DMS153 (cell line): Measurements from ENCODE around the gene SLC6A16.
A peak's percentile ranks its signal among the peaks of the same experiment; 100 is the strongest.
"Not testable (repeated sequence)": the region's sequence is repeated elsewhere in the genome, so short reads cannot be mapped to it uniquely, and the experiment has no call there.

ENCODE experiments used
- DNase-seq: peaks from one replicate; lab custom pipeline; 2025; lab: John Stamatoyannopoulos, UW

Gene SLC6A16

DNA sequence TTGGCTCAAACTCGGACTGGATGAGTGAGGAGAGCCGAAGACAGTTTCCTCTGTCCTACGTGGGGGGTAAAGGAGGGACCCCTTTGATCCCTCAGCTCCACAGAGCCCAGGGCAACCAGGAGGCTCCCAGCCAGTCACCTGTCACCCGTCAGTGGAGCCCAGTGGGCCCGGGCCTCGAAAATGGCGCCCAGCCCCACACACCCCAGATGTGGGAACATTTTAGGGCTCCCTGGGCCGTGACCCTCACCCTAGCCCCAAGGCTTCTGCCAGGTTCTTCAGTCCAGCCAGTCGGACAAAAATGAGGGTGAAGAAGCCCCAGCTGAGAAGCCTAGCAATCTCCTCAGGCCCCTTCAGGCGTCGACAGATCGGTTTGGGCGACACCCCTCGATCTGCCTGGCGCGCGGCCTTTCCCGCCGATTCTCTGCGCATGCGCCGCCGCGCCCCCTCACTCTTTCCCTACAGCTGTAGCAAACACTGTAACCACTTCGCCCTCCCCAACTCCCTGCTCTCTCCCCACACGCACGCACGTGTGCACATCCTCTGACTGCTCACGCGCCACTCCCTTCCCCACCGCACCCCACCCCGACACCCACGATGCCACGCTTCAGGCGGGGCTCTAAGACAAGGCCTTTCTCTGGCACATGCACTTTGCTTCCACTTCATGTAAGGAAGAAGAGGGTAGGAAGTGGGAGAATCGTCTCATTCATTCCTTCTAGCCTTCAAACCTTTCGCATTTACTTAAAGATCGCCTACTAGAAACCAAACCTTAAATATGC is at the start of gene SLC6A16:
SLC6A16 (minus strand) TSS at position 391 of the 776 bp plus-strand sequence. CDS start 13,844 bp downstream, outside the sequence.
- DNase-seq, result no peak

DNA sequence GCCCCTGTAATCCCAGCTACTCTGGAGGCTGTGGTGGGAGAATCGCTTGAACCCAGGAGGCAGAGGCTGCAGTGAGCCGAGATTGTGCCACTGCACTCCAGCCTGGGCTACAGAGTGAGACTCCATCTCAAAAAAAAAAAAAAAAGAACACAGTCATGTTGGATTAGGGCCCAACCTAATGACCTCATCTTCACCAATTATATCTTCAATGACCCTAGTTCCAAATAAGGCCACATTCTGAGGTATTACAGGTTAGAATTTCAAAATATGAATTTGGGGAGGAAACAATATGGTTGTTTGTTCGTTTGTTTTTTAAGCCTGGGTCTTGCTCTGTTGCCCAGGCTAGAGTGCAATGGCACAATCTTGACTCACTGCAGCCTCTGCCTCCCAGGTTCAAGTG is 48.2 kb upstream of the SLC6A16 start:
- DNase-seq, result not testable (repeated sequence)

DNA sequence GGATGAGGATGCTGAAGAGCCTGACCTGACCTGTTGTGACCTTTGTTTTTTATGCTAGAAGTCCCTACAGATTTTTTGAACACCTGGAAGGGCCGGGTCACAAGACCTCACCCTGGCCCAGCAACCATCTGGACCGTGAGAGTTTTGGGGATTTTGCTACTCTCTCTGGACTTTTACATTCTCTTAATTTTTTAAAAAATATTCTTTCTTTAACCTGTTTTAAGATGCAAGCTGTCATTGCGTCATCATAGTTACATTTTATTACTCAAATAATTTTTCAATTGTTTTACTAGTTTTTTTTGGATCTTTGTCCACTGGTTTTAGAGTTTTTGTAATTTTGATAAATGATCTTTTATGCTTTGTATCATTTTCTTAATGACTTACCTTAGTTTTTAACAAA is 46.2 kb upstream of the SLC6A16 start:
- DNase-seq, result no peak

DNA sequence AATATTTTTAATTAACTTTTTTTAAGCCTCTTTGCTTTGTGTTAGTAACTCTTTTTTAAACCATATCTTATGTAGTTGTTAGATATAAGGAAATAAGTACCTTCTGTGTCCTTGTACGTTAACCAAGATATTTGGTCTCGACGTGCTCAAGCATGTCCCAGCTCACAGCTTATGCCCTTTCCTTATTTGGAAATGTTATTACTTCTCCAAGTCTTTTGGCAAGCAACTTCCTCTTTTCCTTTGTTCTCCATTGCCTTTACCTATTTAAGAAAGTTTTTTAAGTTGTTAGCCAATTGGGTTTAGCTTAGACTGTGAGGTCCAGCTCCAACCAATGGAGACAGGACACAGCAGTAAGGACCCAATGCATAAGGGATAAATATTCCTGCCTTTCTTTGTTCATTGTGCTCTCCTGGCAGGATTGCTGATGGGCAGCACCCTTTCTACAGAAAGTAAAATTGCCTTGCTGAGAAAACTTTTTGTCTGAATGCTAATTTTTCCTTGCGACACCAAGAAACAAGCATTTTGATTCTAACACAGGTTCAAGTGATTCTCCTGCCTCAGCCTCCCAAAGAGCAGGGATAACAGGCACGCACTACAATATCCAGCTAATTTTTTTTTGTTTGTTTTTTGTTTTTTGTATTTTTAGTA is 43.8 kb upstream of the SLC6A16 start:
- DNase-seq, result no peak

DNA sequence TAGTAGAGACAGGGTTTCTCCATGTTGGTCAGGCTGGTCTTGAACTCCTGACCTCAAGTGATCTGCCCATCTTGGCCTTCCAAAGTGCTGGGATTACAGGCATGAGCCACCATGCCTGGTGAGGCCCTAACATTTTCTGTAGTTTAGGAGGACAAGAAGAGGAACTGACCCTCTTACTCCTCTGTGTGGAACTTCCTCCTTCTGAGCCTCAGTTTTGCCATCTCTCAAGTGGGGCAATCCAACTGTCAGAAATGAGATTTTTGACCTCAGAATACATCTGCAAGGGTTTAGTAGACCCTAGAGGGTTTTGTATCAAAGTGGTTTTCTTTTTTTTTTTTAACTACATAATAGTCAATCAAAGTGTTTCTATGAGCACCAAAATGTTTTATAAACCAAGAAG is 41.1 kb upstream of the SLC6A16 start:
- no peak for DNase-seq

DNA sequence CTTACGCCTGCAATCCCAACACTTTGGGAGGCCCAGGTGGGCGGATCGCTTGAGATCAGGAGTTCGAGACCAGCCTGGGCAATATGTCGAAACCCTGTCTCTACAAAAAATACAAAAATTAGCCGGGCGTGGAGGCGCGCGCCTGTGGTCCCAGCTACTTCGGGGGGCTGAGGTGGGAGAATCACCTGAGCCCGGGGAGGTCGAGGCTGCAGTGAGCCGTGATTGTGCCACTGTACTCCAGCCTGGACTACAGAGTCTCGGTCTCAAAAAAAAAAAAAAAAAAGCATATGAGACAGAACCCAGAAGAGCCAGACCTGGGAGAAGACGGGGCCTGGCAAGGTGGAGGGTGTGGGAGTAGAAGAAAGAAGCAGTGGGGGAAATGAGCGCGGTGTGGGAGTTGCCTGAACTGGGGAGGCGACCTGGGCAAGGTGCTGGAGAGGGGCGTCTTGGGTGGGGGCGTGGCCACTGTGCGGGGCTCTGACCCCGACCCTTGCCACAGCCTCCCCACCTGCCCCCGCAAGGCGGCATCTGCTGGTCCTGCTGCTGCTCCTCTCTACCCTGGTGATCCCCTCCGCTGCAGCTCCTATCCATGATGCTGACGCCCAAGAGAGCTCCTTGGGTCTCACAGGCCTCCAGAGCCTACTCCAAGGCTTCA is 39.2 kb upstream of the SLC6A16 start:
- DNase-seq, result no peak

DNA sequence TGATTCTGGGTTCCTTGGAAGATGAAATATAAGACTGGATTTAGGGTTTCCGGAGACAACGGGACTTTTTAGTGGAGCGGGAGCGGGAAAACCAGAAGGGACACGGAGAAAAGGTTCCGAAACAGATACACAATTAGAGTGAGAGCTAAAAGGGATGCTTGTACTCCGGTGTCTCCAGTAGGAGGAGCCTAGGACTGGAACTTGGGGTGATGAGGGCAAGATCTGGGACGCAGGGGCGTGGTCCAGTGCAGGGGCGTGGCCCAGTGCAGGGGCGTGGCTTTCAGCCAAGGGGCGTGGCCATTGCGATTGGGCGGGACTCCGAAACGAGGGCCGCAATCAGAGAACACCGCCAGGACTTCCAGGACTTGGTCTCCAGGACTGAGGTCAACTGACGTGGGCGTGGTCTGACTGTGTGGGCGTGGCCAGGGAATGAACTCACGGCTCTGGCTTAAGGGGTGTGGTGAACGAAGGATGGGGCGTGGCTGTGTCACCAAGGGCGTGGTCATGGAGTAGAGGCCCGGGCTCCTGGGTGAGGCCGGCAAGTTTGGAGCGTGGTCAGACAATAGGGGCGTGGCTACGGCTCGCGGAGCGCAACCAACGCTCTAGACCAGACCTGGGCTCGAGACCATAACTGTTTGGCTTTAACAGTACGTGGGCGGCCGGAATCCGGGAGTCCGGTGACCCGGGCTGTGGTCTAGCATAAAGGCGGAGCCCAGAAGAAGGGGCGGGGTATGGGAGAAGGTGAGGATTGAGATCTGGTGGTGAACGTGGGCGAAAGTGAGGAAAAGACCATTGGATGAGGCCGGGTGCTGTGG is 38.5 kb upstream of the SLC6A16 start, which contains the start of gene DKKL1:
DKKL1 (plus strand) TSS at position 610 of the 815 bp plus-strand sequence; CDS start at position 732, 122 bp downstream.
- DNase-seq, result peak; percentile 48

DNA sequence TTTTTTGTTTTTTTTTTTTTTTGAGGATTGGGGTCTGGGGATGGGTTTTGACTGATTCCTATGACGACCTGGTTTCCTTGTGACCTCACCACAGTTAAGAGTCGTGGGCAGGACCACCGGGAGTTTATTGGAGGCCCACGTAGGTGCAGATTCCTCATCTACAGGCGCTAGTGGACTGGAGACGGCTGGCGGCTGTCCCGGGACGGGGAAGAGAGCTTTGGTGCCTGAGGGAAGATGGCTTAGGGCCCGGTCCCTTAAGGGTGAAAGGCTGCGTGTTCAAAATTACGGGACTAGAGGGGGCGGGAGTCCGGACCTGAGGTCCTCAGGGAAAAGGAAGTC is 37.9 kb upstream of the SLC6A16 start:
- no peak for DNase-seq

DNA sequence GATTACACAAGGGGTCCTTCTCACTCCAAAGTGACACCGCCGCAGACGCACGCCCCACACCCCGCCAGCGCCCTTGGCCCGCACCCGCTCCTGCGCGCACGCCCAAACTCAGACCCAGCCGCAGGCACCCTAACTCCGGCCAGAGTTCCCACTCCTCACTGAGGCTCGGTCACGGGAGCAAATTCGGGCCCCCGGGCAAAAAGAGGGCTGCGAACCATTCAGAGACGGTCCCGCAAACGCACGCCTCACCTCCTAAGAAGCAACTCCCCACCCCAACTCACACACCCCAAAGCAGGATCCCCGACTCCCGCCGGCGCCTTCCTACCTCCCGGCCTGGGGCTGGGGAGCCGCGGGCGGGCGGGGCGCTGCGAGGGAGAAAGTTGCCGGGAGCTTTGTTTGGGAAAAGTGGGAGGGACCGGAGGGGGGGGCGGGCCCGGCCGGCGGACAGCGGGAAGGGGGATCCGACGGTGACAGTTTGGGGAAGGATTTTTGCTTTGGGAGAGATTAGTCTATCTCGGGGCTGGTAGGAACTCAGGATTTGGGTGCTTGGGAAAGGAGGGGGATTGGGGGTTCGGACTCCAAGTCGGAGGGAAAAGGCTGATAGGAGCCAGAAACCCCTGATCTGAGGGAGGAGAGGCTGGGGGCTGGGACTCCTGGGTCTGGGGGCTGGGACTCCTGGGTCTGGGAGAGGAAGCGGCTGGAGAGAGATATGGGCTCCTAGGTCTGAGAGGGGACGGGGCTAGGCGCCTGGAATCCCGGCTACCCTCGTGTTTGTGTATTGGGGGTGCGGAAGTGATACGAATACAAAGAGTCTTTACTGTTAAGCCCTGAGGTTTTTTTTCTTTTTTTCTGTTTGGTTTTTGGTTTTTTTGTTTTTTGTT is 37.3 kb upstream of the SLC6A16 start, which contains the start of gene TEAD2:
TEAD2 (minus strand) TSS at position 369 of the 881 bp plus-strand sequence. CDS start 2,341 bp downstream, outside the sequence.
- DNase-seq, result no peak

DNA sequence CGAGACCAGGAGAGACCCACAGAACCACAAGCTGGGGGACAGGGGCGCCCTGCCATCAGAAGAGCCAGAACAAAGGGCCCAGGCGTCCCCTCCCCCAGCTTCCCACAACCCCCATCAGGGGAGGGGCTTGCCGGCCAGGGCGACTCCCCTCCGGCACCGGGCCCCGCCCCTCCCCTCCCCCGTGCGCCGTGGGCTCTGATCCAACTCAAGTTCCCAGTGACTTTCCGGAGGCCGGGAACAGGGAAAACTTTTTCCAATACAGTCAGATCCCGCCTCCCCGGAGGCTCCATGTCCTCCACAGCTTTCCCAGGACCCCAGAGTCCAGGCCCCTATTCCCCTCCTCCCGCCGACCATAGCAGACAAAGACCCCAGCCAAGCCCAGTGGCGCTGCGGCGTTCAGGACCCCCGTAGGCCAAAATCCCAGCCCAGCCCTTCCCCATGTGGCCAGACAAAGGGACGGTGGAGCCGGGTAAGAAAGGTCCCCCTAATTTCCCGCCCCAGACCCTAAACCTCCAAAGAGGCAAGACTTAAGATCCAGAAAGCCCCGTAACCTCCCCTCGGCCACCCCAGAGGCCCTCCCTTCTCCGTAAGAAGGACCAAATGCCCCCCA is 36.6 kb upstream of the SLC6A16 start:
- DNase-seq, result no peak

DNA sequence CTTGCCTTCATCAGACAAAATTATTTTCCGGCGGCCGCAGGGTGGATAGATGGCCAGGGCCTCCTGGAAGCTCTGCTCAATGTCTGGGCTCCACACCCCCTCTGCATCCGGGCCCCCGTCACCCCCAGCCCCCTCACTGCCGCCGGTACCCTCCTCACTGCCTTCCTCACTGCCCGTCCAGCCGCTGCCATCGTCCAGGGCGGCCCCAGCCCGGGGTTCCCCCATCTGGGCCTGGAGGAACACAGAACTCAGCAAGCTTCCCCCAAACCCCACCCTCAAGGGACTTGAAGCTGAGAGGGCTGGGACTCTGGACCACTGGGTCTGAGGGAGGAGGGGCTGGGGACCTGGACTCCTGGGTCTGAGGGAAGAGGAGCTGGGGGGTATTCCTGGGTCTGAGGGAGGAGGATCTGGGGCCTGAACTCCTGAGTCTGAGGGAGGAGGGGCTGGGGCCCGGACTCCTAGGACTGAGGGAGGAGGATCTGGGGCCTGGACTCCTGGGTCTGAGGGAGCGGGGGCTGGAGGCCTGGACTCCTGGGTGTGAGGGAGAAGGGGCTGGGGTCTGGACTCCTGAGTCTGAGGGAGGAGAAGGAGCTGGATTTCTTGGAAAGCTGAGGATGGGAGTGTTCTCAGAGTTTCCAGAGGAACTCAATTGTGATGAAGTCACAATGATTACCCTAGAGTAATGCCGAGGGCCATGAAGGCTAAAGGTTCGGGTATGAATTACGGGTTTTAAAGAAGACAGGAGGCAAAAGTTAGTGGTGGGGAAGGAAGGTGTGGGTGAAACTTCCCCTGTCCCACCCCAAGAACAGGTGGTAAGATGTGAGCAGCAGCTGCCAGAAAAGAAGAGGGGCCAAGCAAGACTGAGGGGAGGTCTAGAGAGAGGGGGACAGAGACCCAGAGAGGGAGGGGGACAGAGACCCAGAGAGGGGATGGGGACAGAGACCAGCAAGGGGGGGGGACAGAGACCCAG is 35.1 kb upstream of the SLC6A16 start:
- DNase-seq, result no peak

DNA sequence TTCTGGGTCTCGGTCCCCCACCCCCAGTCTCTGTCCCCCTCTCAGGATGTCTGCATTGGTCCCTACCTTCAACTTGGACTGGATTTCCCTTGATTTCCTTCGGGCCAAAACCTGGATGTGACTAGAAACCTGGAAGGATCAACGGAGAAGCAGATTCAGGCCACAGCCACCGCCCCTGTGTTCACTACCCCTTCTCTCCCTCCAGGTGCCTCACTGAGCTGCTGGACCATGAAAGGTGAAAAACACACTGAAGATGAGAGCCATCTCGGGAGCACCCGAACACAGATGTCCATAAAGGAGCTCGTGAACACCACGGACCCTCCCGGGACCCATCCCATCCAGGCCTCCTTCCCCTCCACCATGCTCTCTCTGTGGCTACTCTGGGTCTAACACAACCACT is 32.2 kb upstream of the SLC6A16 start:
- DNase-seq, result no peak

DNA sequence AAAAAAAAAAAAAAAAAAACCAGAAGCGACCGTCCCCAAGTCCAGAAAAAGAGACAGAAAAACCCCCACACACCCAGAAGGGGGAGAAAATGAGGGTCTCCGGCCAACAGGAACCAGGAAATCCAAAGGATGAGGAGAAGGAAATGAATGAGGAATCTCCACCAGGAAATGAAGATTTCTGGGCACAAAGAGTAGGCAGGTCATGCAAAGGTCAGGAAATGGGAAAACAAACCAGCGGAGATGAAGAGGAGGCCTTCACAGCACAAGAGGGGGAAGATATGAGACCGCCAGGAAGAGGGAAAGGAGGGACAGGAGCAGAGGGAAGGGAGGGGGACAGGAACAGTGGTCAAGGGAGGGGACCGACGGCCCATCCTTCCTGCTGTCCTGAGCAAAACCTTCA is 31.4 kb upstream of the SLC6A16 start:
- DNase-seq, result no peak

DNA sequence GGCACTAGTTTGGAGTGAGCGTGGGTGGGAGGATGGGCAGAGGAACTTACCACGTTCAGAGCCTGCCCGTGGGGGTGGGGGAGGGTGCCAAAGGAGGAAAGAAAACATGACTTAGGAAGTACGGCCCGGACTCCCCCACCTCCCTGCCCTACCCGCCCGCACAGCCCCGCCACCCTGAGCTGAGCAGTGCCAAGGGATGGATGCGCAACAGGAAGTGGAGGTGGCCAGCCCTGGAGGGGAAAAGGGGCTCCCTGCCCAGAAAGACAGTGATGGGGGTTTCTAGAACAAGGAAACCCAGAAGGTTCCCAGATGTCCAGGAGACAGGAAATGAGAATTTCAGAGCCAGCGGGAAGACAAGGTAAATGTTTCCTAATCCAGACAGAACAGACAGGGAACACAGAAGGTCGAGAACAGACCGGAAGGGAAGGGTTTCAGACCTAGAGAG is 30.9 kb upstream of the SLC6A16 start:
- DNase-seq, result no peak

DNA sequence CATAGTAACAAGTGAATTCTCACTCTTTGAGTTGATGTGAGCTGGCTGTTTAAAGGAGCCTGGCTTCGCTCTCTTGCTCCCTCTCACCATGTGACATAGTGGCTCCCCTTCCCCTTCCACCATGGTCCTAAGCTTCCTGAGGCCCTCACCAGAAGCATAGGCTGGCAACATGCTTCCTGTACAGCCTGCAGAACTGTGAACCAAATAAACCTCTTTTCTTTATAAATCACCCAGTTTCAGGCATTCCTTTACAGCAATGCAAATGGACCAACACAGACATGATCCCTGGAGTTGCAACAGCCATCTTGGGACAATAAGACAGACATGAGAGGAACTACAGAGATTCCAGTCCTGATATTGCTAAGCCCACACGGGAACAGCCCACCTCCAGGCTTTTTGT is 24.6 kb upstream of the SLC6A16 start:
- DNase-seq, result no peak

DNA sequence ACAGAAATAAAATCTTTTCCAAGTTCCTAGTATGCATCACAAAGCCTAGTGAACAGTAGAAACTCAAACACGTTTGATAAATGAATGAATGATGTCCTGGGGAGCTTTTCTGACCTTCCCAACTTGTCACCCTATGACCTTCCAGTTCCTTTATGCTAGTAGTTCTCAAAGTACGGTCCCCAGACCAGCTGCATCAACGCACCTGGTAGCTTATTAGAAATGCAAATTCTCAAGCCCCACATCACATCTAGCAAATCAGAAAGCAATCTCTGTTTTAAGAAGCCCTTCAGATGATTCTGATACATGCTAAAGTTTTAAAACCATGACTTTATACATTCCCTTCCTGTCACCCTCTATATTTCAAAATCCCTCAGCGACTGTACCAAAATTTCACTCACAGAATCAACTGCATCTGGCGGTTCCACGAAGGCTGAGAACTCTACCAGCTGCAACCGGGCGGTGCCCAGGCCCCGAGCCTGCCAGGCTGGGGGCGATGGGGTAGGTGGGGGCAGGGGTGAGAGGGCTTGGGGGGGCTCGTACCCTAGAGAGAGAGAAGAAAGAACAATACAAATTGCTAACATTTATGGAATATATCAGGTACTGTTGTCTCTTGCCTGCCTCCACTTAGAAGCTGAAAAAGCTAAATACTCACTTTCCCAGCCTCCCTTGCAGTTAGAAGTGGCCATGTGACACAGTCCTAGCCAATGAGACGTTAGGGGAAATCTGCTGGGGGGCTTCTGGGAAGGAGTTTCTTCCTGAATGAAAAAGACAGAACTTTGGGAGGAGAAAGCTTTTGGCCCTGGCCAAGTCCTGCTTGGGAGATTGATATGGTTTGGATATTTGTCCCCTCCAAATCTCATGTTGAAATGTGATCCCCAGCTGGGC is 23.6 kb upstream of the SLC6A16 start:
- DNase-seq, result no peak

DNA sequence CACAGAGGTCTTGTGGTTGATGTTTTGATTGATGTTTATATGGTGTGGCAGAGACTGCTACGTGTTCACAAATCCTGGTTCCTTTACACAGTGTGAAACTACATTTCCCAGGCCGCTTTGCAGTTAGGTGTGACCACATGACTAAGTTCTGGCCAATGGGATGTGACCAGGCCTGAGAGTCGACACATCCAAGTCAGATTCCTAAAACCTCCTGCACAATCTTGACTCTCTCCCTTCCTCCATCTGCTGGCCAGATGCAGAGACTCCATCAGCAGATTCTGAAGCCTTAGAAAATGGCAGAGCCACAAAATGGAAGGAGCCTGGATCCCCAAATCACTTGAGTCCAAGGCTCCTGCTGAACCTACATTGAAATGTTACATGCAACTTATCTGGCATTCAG is 22.8 kb upstream of the SLC6A16 start:
- no peak for DNase-seq

DNA sequence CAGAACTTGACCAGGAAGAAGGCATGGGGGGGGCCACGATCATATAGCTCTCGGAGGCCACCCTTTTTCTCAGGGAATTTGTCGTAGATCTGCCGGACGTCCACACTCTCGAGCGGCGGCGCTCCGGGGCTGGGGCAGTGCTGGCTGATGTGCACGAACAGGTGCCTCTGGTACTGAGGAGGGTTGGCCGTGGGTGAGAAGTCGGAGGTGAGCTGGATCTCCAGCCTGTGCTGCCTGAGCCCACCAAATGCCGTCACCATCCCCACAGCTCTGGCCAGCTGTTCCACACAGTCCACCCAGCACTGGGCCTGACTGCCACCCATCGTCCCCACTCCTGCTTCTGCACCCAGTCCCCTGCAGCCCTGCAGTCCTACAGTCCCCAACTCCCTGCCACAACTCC is 22.2 kb upstream of the SLC6A16 start:
- DNase-seq, result no peak
